ENCODE results near the gene TMTC3.

Gene TMTC3

GRCh38 chr12:88144546-88145468 is 2.7 kb downstream of the TMTC3 start:
- no peak for TF ChIP-seq CTCF (conservative IDR thresholded peaks at IDR 0.05)
- no peak overlapping the region for H3K27ac ChIP-seq

- no peak for TF ChIP-seq CTCF (conservative IDR thresholded peaks at IDR 0.05)
- no peak overlapping the region for H3K27ac ChIP-seq
Measured at GRCh38 chr12:88145567-88146505, 3.7 kb downstream of the TMTC3 start.

GRCh38 chr12:88150063-88150462 is 8.0 kb downstream of the TMTC3 start:
- no peak overlapping the region for H3K27ac ChIP-seq
- TF ChIP-seq CTCF (conservative IDR thresholded peaks at IDR 0.05): no peak

GRCh38 chr12:88153959-88154358 is 11.9 kb downstream of the TMTC3 start:
- no peak overlapping the region for H3K27ac ChIP-seq
- TF ChIP-seq CTCF (conservative IDR thresholded peaks at IDR 0.05): peak; percentile 76

GRCh38 chr12:88156075-88156654 is 14.1 kb downstream of the TMTC3 start:
- peak overlapping the region; percentile 20; the same call in 1 of the 2 replicates for H3K27ac ChIP-seq
- no peak for TF ChIP-seq CTCF (conservative IDR thresholded peaks at IDR 0.05)

- H3K27ac ChIP-seq: no peak overlapping the region
- TF ChIP-seq CTCF (conservative IDR thresholded peaks at IDR 0.05): no peak
Measured at GRCh38 chr12:88163371-88163770, 21.3 kb downstream of the TMTC3 start.

GRCh38 chr12:88166179-88166578 is 24.1 kb downstream of the TMTC3 start:
- no peak for TF ChIP-seq CTCF (conservative IDR thresholded peaks at IDR 0.05)
- H3K27ac ChIP-seq: no peak overlapping the region

All from VCaP (cell line).